NK-92 (cell line): ENCODE data around the gene TPPP3.

Experiments
- DNase-seq: peaks from one replicate; lab custom pipeline; 2025; ENCODE audit not compliant: unreplicated experiment; lab: John Stamatoyannopoulos, UW

The TPPP3 gene

GRCh38 chr16:67350324-67350723 is 43.0 kb downstream of the TPPP3 start:
- no peak for DNase-seq

GRCh38 chr16:67349172-67349571 is 44.1 kb downstream of the TPPP3 start:
- DNase-seq = no peak

- no peak for DNase-seq
Measured at GRCh38 chr16:67346341-67346740, 47.0 kb downstream of the TPPP3 start.

- DNase-seq = no peak
Measured at GRCh38 chr16:67345401-67345800, 47.9 kb downstream of the TPPP3 start.

GRCh38 chr16:67342616-67343015 is 50.7 kb downstream of the TPPP3 start:
- DNase-seq = no peak

GRCh38 chr16:67341250-67341649 is 52.0 kb downstream of the TPPP3 start:
- DNase-seq = no peak
